Sciatic nerve (tissue), 2 donors: ENCODE results near the gene RPUSD1. TPM values are rescaled to one million over a fixed set of nuclear protein-coding genes. Genes with fewer than 3 reads are reported as not detected.
"Not testable (repeated sequence)": the region's sequence is repeated elsewhere in the genome, so short reads cannot be mapped to it uniquely, and the experiment has no call there.

Experiments used
- ATAC-seq: fragments of 200-7000 bp; cut with Tn5 transposase; one replicate; pipeline ENCODE4 v1.9.1; 2020; ENCODE audit warnings: mild to moderate bottlenecking, moderate library complexity
- DNase-seq: peaks from one replicate; pipeline ENCODE4 v3.0.0-alpha.2; 2020; ENCODE audit warnings: low spot score
- intact Hi-C: fragments of 100-400 bp; cut with DNase I; formaldehyde crosslinking; loops from one replicate; pipeline ENCODE4 v1.14.2; 2022
- total RNA-seq: library from RNA; stranded (reverse); fragmentation: NEBNext Ultra II Directional; extraction: Animal tissue kit (Norgen Biotek cat#: 25700); gene quantifications from one replicate; pipeline ENCODE4 v1.2.1, GENCODE V29; 2021
- donor health status: DM: no; HTN: no; CAD: no.
- donor health status: DM: no; HTN: no; CAD: no.

RPUSD1 gene, protein sequence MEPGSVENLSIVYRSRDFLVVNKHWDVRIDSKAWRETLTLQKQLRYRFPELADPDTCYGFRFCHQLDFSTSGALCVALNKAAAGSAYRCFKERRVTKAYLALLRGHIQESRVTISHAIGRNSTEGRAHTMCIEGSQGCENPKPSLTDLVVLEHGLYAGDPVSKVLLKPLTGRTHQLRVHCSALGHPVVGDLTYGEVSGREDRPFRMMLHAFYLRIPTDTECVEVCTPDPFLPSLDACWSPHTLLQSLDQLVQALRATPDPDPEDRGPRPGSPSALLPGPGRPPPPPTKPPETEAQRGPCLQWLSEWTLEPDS
- 11.4 TPM for total RNA-seq

DNA sequence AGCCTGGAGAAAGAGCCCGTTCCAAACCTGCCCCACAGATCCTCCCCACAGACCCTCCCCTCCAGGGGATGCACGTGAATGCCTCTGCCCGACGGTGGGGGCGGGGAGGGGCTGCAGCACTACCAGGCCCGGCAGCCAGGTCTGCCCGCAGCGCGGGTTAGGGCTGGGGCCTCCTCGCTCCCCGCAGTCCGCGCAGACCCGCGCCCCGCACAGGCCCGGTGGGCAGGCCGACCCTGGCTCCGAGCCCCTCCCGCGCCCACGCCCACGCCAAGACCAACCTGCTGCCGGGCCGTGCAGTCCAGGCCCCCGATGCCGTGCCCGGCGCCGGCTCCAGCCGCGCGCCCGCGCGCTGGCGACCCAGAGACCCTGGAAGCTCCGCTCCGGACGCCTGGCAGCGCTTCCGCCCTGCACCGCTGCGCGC is at the start of gene RPUSD1:
RPUSD1 (minus strand) TSS at position 404 of the 421 bp plus-strand sequence. CDS start 644 bp downstream, outside the sequence.
- peak; percentile 1 for ATAC-seq
- intact Hi-C loops: no loop called here

DNA sequence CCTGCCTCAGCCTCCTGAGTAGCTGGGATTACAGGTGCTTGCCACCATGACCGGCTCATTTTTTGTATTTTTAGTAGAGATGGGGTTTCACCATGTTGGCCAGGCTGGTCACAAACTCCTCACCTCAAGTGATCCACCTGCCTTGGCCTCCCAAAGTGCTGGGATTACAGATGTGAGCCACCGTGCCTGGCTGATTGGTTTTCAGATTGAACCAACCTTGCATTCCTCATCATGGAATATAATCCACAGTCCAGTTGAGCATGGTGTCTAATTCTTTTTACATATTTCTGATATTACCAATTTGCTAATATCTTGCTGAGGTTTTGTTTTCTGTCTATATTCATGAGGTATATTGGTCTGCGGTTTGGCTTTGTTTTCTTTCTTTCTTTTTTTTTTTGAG is 48.6 kb upstream of the RPUSD1 start:
- intact Hi-C loops, ATAC-seq, DNase-seq: not testable (repeated sequence)

More for the DNA sequence above, at the start of gene RPUSD1:
- DNase-seq: no peak

DNA sequence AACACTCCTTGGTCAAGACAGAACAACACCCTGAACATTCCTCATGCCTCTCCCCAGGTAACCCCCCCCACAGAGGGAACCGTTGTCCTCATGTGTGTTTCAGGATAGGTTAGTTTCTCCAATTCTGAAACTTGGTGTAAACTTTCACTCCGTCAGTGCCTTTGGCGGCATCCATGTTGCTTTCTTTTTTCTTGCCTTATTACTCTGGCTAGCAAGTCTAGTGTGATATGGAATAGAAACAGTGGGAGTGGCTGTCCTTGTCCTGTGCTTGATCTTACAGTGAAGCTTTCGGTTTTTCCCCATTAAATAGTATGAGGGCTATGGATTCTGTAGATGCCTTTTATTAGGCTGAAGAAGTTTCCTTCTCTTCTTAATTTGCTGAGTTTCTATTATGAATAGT is 48.0 kb upstream of the RPUSD1 start:
- ATAC-seq (no peak), DNase-seq (no peak)
- intact Hi-C loops: no loop called here

DNA sequence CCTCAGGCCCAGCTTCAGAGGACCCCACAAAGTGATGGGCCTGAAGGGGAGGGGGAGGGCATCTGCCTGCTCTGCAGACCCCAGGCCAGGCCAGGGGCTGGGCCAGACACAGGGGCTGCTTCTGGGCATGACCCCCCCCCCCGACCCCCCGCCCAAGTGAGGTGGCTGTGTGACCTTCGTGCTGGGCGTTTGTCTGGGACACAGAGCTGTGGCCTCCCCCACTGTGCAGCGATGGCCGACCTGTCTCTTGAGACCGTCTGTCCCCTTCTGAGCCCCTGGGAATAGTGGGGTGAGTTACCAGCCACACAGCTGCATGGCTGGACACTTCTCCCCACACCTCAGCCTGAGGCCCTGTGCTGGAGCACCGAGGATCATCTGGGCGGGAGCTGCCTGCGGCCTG is 47.2 kb upstream of the RPUSD1 start:
- no peak for ATAC-seq
- DNase-seq: no peak
- intact Hi-C loops: no loop called here

DNA sequence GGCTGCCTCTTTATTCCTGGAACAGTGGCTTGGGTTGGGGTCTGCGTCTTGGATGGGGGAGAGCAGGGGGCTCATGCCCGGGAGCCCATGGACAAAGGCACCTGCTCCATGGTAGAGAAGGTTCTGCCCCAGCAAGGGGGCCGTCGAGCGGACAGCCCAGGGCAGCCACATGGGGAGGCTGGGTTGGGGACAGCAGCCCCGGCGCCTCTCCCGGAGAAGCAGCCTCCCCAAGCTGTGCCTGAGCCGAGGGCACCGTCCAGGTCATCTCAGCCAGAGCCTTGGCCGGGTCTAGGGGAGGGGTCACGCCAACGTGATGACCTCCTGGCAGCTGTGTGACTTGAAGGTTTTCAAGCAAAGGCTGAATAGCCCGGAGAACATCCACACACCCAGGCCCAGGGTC is 45.2 kb upstream of the RPUSD1 start:
- ATAC-seq: no peak
- intact Hi-C loops: no loop called here
- no peak for DNase-seq

DNA sequence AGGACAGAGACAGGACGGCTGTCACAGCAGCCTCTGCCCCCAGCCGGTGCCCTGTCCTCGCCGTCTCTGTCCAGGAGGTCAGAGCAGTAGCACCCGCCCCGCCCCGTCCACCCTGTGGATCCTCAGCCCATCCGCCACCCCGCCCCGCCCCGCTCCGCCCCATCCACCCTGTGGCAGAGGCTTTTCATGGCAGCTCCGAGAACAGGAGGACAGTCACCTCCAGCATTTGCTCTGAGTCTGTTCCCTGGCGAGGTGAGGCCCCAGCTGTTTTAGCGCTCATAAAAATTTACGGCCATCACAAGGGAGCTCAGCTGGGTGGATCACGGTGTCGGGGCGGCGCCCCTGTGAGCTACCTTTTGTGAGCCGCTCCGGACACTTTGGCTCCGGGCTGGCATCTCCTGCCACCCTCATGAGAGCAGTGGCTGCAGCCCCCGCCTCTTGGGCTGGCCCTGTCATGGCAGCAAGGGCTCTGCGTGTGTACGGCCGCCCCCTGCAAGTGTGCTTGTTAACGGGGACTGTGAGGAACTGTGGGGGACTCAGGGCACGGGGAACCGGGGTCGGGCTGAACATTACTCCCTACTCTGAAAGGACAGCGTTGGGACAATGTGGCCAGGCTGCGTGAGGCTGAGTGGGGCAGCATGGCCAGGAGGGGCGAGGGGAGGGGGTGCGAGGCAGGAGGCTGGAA is 44.6 kb upstream of the RPUSD1 start:
- ATAC-seq (no peak), DNase-seq (no peak)
- intact Hi-C loops: no loop called here

DNA sequence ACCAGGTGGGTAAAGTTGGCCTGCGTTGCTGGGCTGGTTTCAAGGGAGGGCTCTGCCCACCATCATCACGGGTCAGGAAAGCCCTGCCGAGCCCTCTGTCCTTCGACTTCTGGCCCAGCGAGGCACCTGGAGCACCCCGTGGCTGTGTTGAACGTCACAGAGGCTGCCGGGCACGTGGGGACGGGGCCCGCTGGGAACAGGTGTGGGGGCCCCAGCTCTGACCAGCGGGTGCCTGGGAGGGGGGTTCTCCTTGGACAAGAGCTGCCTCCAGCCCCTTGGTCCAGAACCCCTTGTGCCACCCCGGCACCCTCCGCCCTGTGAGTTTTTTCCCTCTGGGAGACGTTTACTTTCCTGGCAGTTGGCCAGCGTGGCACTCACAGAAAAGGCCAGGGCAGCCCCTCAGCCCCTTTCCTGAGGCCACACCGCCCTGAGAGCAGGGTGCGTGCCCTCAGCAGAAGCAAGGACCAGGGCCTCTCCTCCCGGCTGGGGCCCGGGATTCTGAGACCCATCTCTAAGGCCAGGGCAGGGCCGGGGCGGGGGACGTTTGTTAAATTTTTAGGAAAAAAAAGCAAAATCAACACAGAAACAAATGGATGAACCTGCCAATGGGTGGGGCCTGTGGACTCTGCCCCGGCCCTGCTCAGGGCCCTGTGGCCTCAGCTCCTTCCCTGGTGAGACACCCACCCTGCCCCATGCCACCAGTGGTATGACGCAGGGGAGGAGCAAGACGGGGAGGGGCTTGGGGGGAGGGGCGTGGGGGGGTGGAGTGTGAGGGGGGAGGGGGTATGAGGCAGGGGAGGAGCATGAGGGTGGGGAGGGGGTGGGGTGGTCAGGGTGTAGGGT is 43.6 kb upstream of the RPUSD1 start:
- ATAC-seq: peak; percentile 5
- no peak for DNase-seq
- intact Hi-C loops: no loop called here

DNA sequence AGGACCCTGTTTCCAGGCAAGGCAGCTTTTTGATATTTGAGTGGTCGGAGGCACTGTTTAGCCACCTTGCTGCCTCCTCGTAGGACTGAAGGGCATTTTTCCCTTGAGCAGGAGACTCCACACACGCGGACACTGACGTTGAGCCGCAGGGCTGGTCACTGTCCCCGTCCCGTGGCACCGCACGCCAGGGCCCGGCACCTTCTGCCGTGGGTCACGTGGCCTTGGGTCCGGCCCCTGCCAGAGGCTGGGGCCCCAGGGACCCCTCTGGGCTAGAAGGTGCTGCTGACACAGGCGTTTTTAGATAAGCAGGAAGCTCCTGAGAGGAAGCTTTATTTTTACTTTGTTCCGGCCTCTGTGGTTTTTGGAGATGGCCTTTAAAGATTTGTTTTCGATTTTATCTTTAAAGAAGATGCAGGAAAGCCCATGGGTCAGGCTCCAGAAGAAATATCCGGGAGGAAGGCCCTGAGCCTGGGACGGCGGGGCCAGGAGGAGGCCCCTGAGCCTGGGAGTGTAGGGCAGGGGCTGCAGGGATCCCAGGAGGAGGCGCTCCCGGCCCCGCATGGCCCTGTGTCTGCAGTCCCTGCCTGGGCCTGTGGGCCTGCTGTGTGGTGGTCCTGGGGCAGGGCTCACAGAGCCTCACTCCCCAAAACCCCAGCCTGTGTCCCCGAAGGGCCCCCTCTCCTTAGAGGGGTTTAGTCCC is 42.8 kb upstream of the RPUSD1 start:
- intact Hi-C loops: no loop called here
- ATAC-seq: peak; percentile 73
- no peak for DNase-seq

DNA sequence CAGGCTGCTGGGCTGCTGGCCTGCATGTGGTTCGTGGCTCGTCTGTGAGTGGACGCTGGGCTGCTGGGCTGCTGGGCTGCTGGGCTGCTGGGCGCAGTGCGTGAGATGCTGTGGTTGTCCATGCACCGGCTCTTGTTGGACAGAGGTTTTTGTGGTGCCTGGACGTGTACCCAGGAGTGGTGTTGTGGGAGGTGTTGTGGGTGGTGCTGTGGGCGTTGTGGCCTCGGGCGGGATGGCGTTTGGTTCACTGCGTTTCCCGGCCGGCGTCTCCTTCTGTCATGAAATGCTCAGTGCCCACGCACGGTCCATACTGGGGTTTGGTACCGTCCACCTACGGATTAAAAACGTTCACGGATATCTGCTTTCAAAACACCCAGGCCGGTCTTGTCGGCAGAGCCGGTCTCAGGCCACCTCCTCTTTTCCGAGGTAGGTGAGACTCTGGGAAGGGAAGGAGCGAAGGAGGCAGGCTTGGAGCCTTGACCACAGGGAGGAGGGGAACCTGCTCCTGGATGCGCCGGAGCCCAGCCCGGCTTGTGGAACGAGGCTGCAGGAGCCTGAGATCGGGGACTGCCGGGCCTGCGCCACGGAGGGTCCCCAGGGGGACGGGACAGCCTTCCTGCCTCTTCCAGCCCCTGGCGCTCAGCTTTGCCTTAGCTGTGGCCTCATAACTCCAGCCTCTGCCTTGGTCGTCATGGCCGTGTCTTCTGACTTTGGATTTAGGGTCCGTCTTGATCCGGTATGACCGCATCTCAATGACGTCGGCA is 42.1 kb upstream of the RPUSD1 start:
- intact Hi-C loops: no loop called here
- ATAC-seq (peak; percentile 11), DNase-seq (no peak)

DNA sequence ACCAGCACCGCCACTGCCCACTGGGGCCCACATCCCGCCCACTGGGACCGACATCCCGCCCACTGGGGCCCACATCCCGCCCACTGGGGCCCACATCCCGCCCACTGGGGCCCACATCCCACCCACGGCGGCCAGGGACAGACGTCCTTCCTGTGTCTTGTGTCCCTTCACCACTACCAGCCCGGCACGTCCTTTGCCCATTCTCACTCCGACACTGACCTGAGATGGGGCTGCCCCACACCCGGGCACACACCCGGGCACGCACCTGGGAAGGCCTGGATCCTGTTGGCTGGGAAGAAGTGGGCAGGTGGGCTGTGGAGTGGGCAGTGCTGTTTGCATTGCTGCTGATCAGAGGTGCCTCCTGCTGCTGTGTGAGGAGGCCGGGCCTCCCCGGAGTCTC is 40.7 kb upstream of the RPUSD1 start:
- ATAC-seq (no peak), DNase-seq (no peak)
- intact Hi-C loops: no loop called here

DNA sequence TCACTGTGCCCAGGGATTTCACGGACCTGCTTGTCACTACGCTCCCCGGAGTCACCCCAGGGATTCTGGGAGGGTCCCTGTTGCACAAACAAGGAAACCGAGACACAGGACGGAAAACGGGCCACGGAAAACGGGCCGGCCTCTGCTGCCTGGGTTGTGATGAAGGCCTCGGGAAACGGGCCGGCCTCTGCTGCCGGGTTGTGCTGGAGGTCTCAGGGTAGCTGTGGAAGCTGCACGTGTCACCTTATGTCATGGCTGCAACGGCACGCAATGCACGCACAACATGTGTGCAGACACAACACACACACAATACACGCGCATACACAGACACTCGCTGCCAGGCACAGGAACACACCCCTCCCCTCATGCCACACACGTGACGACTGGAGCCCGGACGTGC is 39.3 kb upstream of the RPUSD1 start:
- no peak for DNase-seq
- intact Hi-C loops: no loop called here
- ATAC-seq: no peak

DNA sequence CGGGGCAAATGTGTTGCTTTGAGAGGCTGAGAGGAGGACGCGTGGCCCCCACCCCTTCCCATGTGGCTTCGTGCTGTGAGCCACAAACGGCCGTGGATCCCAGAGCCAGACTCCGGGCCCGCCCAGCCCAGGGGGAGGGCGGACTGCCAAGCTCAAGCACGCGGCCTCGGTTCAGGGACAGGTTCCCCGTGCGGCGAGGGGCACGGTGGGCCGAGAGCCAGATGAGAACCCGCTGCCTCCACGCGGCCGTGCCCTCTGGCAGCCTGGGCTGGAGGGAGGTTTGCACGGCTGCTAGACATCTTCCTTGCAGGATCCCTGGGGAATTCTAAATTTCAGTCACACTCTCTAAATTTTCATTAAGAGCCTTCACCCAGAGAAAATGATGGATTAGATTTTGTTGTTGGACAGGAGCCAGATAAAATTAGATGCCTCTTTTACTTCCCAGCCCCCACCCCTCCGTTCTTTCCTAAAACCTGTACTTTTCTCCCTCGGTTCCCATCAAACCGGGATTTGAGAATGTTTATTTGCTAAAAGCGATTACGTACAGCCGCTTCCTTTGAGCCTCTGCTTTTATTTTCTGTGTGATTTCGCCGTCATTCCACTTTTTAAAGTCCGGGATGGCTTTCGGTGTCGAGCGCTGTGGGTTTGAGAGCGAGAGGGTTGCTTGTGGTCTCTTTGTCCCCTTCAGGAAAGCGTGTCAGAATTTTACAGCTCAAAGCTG is 37.3 kb upstream of the RPUSD1 start:
- peak; percentile 73 for DNase-seq
- intact Hi-C loops: no loop called here

DNA sequence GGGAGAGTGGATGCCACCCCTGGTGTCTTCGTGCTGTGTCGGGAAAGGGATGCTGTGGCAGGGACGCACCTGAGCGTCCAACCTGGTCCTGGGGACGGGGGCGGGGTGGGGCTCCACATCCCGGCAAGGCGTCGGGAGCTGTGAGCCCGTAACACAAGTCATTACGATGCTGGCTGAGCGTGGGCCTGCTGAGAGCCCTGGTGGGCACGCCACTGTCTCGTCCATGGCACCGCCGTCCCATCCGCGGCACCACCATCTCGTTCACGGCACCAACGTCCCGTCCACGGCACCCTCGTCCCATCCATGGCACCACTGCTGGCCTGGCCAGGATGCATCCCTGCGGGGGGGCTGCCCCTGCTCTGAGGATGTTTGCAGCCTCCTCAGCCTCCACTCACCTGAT is 36.4 kb upstream of the RPUSD1 start:
- DNase-seq (no peak), ATAC-seq (no peak)
- intact Hi-C loops: no loop called here

More for the DNA sequence above, 37.3 kb upstream of the RPUSD1 start:
- peak; percentile 84 for ATAC-seq

DNA sequence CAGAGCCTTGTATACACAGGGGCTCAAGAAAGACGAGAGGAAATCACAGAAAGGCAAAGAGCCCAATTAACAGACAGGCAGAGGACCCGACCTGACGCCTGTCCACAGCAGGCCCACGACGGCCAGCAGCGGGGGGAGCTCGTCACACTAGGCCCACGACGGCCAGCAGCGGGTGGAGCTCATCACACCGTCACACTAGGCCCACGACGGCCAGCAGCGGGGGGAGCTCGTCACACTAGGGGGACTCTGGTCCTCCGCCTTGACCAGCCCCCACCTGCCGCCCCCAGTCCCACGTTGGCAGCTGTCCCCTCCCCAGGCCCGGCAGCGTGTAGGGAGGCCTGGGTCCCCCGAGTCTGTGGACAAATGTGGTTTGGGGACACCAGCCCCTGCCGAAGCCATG is 36.0 kb upstream of the RPUSD1 start:
- intact Hi-C loops: no loop called here
- no peak for DNase-seq
- ATAC-seq: no peak

DNA sequence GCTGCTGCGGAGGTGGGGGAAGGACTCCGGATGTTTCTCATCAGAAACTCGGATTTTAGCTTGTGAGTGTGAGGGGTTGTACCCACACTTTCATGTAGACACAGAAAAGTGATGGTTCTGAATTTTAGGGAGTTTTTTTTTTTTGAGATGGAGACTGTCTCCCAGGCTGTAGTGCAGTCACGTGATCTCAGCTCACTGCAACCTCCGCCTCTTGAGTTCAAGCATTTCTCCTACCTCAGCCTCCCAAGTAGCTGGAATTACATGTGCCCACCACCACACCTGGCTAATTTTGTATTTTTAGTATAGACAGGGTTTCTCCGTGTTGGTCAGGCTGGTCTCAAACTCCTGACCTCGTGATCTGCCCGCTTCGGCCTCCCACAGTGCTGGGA is 34.7 kb upstream of the RPUSD1 start:
- DNase-seq: no peak
- intact Hi-C loops: no loop called here
- no peak for ATAC-seq

DNA sequence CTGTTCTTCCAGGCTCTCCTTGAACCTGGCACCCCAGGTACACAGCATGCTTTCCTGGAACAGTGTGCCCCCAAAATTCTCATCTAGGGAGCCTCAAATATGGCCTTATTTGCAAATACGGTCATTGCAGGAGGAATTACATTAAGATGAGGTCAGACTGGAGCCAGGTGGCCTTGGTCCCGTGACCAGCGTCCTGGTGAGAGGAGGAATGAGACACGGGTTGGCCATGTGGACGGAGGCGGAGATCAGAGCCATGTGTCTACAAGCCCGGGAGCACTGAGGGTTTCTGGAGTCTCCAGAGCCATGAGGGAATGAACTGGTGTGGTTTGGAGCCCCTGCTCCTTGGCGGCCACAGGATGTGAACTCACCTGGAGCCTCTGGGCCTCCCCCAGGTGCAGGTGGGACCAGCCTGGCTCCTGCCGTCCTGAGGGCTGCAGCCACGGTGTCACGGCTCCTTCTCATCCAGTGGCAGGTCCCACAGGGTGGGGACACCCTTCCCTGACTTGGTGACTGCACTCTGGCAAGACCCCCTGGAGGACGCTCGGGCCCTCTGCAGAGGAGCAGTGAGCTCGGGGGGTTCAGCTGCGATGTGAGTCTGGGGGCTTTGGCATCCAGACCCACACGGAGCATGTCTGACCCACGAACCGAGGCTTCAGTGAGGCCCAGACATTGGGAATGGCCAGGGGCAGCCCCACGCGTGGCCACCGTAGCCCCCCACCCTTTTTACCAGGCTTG is 34.2 kb upstream of the RPUSD1 start:
- DNase-seq (no peak), ATAC-seq (no peak)
- intact Hi-C loops: no loop called here

DNA sequence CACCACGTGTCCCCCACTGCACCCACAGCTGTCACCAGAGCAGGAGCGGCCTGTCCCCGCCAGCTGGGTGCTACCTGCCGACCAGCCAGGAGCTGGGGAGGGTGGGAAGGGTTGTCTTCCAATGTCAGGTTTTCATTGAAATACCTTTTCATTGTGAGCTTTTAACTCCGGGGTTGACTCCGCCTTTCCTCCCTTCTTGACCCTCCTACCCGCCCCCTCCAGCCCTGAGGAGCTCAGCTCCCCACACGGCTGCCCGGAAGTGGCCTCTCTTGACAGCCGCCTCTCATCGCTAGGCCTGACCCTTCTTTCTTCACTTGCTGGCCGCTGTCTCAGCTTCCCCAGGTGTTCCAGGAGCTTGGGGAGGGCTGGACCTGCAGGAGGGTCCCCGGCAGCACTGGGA is 33.6 kb upstream of the RPUSD1 start:
- intact Hi-C loops: no loop called here
- ATAC-seq: no peak
- DNase-seq: no peak
